Measurements from ENCODE around the gene GPR78.

GRCh38 chr4:8541981-8542715 is 38.0 kb upstream of the GPR78 start:
- TF ChIP-seq YY1 (IDR thresholded peaks at IDR 0.05; ENCODE audit: low read depth, low read length) = no peak
- no peak for TF ChIP-seq EGR1 (IDR thresholded peaks at IDR 0.05; ENCODE audit: borderline replicate concordance, low read depth, low read length)
- no peak for TF ChIP-seq BRCA1 (IDR thresholded peaks at IDR 0.05; ENCODE audit: low read depth, low read length)
- no peak for TF ChIP-seq POLR2A (IDR thresholded peaks at IDR 0.05; ENCODE audit: control extremely low read depth in 1 of 2, low read depth in 2 of 2, low read length in 2 of 2)
- TF ChIP-seq CTCF (IDR thresholded peaks at IDR 0.05; ENCODE audit: control extremely low read depth in 1 of 3, insufficient read depth in 1 of 3, low read depth in 1 of 3, low read length in 3 of 3) = no peak
- no peak for TF ChIP-seq POLR2AphosphoS5 (IDR thresholded peaks at IDR 0.05; ENCODE audit: low read depth, low read length)

All from H1 (cell line).